H1 (cell line): ENCODE results near the gene GLRX5.

Experiments used
- EZH2 ChIP-seq: fragments of 200-600 bp; sonication (generic); IDR thresholded peaks from 2 replicates; pipeline ENCODE4 v1.7.1; 2012; ENCODE audit warnings: low read depth, mild to moderate bottlenecking, moderate library complexity, low read length, inconsistent platforms; ENCODE audit not compliant: severe bottlenecking
- POLR2A ChIP-seq, 2 experiments: IDR thresholded peaks; 1 replicate in 1 of 2; 2 replicates in 1 of 2; pipeline ENCODE4 v1.6.1; 2011; ENCODE audit warnings: low read depth in 2 of 2, low read length in 2 of 2, mild to moderate bottlenecking in 2 of 2; ENCODE audit errors: control extremely low read depth in 1 of 2
- RAD21 ChIP-seq, 2 experiments: IDR thresholded peaks in 1 of 2; conservative IDR thresholded peaks in 1 of 2; 2 replicates each; pipeline ENCODE4 v1.6.1; 2011; ENCODE audit warnings: low read depth in 2 of 2, low read length in 2 of 2, improper control_type of control experiment in 1 of 2, inconsistent platforms in 1 of 2, mild to moderate bottlenecking in 1 of 2, moderate library complexity in 1 of 2
- RXRA ChIP-seq: IDR thresholded peaks from 2 replicates; pipeline ENCODE4 v1.6.1; 2011; ENCODE audit warnings: low read depth, mild to moderate bottlenecking, low read length, moderate library complexity; ENCODE audit not compliant: insufficient read depth
- SRF ChIP-seq: IDR thresholded peaks from 2 replicates; pipeline ENCODE4 v1.6.1; 2011; ENCODE audit warnings: mild to moderate bottlenecking, low read depth, low read length, moderate library complexity
- YY1 ChIP-seq: IDR thresholded peaks from 2 replicates; pipeline ENCODE4 v1.6.1; 2011; ENCODE audit warnings: low read depth, mild to moderate bottlenecking, low read length

GRCh38 chr14:95505030-95505589 lies 29.7 kb upstream of the GLRX5 start:
- TF ChIP-seq RXRA, result no peak
- TF ChIP-seq EZH2, result no peak
- no peak for TF ChIP-seq YY1
- no peak for TF ChIP-seq RAD21 (IDR thresholded peaks at IDR 0.05 in 1 of 2, conservative IDR thresholded peaks at IDR 0.05 in 1 of 2; ENCODE audit: low read depth in 2 of 2, low read length in 2 of 2)
- TF ChIP-seq POLR2A (IDR thresholded peaks at IDR 0.05; ENCODE audit: control extremely low read depth in 1 of 2, low read depth in 2 of 2, low read length in 2 of 2), result no peak
- no peak for TF ChIP-seq SRF
